ENCODE measurements around the gene TMEM209.

Gene TMEM209

DNA sequence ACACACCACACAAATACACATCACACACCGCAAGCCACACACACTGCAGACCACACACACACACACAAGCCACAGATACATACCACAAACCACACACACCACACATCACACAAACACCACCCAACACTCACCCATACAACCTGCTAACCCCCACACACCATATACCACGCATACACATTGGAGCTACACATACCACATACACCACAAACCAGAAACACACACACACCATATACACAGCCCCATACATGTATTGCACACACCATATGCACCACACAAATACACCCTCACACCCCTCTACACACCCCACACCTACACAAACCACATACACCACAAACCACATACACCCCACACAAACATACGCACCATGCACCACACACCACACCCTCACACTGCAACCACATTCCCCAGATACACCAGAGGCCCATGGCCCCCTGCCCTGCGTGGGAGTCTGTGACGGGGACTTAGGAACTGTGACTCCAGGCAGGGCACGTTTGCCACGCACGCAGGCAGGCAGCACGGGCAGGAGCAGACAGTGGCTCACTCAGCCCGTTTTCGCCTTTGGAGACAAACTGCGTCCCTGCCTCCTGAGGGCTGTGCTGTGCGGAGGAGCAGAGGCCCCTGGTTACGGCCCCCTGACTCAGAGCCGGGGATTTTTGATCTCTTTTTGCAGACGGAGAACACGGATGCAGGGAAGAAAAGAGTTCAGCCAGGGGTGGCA is 52.6 kb downstream of the TMEM209 start:
- DNase-seq = no peak
- Histone ChIP-seq H3K4me3 (no peak overlapping the region), H3K4me1 (peaks cover 0 to 20% (median 3%) of the 10 kb centered on the region in 4 donors), H3K27me3 (peaks cover 0 to 4% of the 10 kb centered on the region in 2 donors), H3K36me3 (peaks cover 0 to 5% (median 0%) of the 10 kb centered on the region in 3 donors), H3K27ac (no peak overlapping the region), H3K9me3 (peaks cover 0 to 13% (median 10%) of the 10 kb centered on the region in 3 donors)
- TF ChIP-seq, protein P1, sequence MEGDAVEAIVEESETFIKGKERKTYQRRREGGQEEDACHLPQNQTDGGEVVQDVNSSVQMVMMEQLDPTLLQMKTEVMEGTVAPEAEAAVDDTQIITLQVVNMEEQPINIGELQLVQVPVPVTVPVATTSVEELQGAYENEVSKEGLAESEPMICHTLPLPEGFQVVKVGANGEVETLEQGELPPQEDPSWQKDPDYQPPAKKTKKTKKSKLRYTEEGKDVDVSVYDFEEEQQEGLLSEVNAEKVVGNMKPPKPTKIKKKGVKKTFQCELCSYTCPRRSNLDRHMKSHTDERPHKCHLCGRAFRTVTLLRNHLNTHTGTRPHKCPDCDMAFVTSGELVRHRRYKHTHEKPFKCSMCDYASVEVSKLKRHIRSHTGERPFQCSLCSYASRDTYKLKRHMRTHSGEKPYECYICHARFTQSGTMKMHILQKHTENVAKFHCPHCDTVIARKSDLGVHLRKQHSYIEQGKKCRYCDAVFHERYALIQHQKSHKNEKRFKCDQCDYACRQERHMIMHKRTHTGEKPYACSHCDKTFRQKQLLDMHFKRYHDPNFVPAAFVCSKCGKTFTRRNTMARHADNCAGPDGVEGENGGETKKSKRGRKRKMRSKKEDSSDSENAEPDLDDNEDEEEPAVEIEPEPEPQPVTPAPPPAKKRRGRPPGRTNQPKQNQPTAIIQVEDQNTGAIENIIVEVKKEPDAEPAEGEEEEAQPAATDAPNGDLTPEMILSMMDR (IDR thresholded peaks at IDR 0.05) = no peak
- intact Hi-C loops (cut with DNase I; ENCODE audit: low total_unique reads) = no loop called here

DNA sequence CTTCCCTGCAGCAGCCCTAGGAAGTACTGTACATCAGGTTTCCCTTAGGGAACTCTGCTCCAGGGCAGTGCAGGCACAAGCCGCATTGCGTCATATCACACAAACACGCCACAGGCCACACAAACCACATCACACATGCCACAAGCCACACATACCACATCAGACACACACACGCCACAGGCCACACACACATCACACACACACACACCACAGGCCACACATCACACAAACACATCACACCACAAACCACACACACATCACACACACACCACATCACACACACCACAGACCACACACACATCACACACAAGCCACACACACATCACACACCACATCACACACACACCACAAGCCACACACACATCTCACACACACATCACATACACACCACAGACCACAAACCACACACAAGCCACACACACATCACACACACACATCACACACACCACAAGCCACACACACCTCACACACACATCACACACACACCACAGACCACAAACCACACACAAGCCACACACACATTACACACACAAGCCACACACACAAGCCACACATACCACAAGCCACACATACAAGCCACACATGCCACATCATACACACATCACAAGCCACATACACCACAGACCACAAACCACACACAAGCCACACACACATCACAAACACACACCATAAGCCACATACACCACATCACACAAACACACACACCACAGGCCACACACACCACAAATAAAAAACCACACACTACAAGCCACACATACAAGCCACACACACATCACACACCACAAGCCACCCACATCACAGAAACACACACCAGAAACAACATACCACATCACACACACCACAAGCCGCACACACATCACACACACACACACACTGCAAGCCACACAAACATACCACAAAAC is 53.4 kb downstream of the TMEM209 start:
- TF ChIP-seq, protein P1 (IDR thresholded peaks at IDR 0.05) = no peak
- Histone ChIP-seq H3K9me3 (peaks cover 0 to 9% (median 5%) of the 10 kb centered on the region in 3 donors), H3K27ac (no peak overlapping the region), H3K27me3 (peaks cover 0 to 4% of the 10 kb centered on the region in 2 donors), H3K4me3 (no peak overlapping the region), H3K36me3 (no peaks in the 10 kb centered on the region), H3K4me1 (peaks cover 0 to 20% (median 3%) of the 10 kb centered on the region in 4 donors)
- intact Hi-C loops (cut with DNase I; ENCODE audit: low total_unique reads) = no loop called here
- DNase-seq = no peak

DNA sequence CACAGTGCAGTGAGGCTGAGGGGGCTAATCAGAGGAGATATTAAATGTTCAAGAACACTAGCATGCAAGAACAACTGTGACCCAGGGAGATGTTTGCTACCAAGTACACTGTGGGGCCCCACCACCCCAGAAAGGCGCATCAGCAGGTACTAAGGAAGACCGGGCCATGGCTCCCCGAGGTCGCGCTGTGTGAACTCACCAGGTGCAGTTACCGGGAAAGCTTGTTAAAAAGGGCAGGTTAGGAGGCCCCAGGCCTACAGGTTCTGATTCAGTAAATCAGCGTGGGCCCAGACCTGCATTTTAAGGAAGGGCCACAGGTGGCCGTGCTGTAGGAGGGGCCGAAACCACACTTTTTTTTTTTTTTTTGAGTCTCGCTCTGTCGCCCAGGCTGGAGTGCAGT is 54.6 kb downstream of the TMEM209 start:
- Histone ChIP-seq H3K4me1 (peaks cover 0 to 20% (median 3%) of the 10 kb centered on the region in 4 donors), H3K4me3 (no peak overlapping the region), H3K27ac (no peak overlapping the region), H3K27me3 (peaks cover 0 to 4% of the 10 kb centered on the region in 2 donors), H3K36me3 (no peaks in the 10 kb centered on the region), H3K9me3 (no peaks in the 10 kb centered on the region)
- DNase-seq = no peak
- TF ChIP-seq, protein P1 (IDR thresholded peaks at IDR 0.05) = no peak
- intact Hi-C loops (cut with DNase I; ENCODE audit: low total_unique reads) = no loop called here

DNA sequence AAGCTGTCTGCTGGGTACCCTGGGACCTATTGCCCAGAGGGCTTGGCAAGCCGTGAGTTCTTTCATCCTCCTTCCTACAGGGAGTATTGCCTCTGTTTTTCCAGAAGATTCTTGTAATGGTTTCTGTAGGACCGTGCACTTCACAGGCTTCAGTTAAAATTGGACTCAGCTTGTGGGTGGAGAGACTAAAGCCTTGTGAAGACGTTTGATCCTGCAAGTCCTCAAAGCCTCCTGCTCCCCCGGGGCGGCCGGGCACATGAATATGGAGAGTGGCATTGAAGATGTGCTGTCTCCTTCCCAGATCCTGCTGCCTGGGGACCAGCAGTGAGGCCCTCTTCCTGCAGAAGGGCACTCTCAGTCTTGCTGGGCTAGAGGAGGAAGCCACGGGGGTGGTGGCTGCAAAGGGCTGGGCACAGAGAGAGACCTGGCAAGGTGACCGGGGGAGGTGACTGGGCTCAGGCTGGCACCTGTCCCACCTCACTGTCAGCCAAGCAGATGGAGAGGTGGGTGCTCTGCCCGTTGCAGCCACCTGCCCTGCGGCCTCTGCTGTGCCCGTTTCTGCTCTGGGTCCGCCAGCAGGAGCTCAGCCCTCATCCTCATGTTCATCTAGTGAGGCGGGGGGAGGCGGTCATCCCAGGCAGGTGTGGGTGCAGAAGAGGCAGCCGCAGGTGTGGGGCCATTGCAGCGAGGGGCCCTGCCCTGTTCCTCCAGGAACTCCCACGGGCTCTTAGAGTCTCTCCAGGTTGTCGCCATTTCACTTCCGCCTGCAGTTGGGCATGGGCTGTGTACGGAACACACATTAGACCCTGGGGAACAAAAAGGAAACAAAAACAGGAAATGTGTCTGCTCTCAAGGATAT is 55.7 kb downstream of the TMEM209 start:
- intact Hi-C loops (cut with DNase I; ENCODE audit: low total_unique reads) = no loop called here
- TF ChIP-seq, protein P1 (IDR thresholded peaks at IDR 0.05) = no peak
- DNase-seq = no peak
- no peaks in the 10 kb centered on the region for H3K9me3 ChIP-seq
- H3K27me3 ChIP-seq = no peaks in the 10 kb centered on the region
- H3K36me3 ChIP-seq = no peaks in the 10 kb centered on the region
- no peak overlapping the region for H3K27ac ChIP-seq
- no peak overlapping the region for H3K4me3 ChIP-seq
- peaks cover 0 to 16% (median 5%) of the 10 kb centered on the region in 4 donors for H3K4me1 ChIP-seq

DNA sequence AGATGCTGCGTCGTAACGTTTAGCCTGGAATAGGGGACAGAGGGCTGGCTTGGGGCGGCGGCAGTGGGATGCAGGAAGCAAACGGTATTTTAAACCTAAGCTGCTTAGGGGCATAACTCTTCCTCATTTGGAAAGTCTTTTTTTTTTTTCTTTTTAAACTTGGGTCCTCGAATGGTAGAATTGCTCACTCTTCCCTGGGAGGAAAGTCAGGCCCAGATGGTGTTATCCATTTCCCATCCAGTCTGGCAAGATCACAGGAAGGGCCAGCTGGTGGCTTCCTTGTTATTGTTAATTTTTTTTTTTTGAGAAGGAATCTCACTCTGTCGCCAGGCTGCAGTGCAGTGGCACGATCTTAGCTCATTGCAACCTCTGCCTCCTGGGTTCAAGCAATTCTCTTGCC is 56.6 kb downstream of the TMEM209 start:
- Histone ChIP-seq H3K9me3 (no peaks in the 10 kb centered on the region), H3K27me3 (no peaks in the 10 kb centered on the region), H3K4me3 (no peak overlapping the region), H3K4me1 (peaks cover 0 to 11% (median 3%) of the 10 kb centered on the region in 4 donors), H3K27ac (no peak overlapping the region), H3K36me3 (no peaks in the 10 kb centered on the region)
- no peak for DNase-seq
- intact Hi-C loops (cut with DNase I; ENCODE audit: low total_unique reads) = no loop called here
- TF ChIP-seq, protein P1 (IDR thresholded peaks at IDR 0.05) = no peak
